Stimulated activated CD4-positive, alpha-beta T cell treated with anti-CD3 and anti-CD28 coated beads, Interleukin-1b, Interleukin-23, amount 100 ng/mL, for 24 hours (primary cell): ENCODE results near the gene ITPKA.

Experiments used
- DNase-seq, 4 experiments: peaks; one replicate each; pipeline ENCODE4 v3.0.0-alpha.2; 2020; ENCODE audit warnings: low read depth in 4 of 4, low spot score in 1 of 4

Gene ITPKA

GRCh38 chr15:41507820-41508290 lies 14.2 kb downstream of the ITPKA start:
- DNase-seq, result no peak

GRCh38 chr15:41510728-41511127 lies 17.1 kb downstream of the ITPKA start:
- DNase-seq, result no peak

- no peak for DNase-seq
Measured at GRCh38 chr15:41511331-41511898, 17.7 kb downstream of the ITPKA start.

- no peak for DNase-seq
Measured at GRCh38 chr15:41511899-41512369, 18.3 kb downstream of the ITPKA start.

- no peak for DNase-seq
Measured at GRCh38 chr15:41512512-41512939, 18.9 kb downstream of the ITPKA start.

GRCh38 chr15:41512940-41513505 lies 19.3 kb downstream of the ITPKA start:
- DNase-seq, result no peak

GRCh38 chr15:41513506-41514227 lies 20.0 kb downstream of the ITPKA start, which contains the start of gene LTK:
Gene LTK, minus strand, starts transcription at chr15:41513827. Its CDS starts 118 bp downstream, at chr15:41513709.
- no peak for DNase-seq

GRCh38 chr15:41517895-41518449 lies 24.3 kb downstream of the ITPKA start:
- DNase-seq, result no peak

GRCh38 chr15:41520636-41521035 lies 27.0 kb downstream of the ITPKA start:
- DNase-seq, result no peak

- no peak for DNase-seq
Measured at GRCh38 chr15:41521614-41522013, 27.9 kb downstream of the ITPKA start.

- no peak for DNase-seq
Measured at GRCh38 chr15:41523097-41523496, 29.4 kb downstream of the ITPKA start.

- DNase-seq, result no peak
Measured at GRCh38 chr15:41530363-41530956, 36.8 kb downstream of the ITPKA start.

- no peak for DNase-seq
Measured at GRCh38 chr15:41535544-41535943, 41.9 kb downstream of the ITPKA start.

GRCh38 chr15:41536866-41537265 lies 43.2 kb downstream of the ITPKA start:
- no peak for DNase-seq

GRCh38 chr15:41543521-41543870 lies 49.8 kb downstream of the ITPKA start:
- no peak for DNase-seq

- DNase-seq, result no peak
Measured at GRCh38 chr15:41544650-41545015, 51.0 kb downstream of the ITPKA start.

- DNase-seq, result no peak
Measured at GRCh38 chr15:41545218-41545617, 51.5 kb downstream of the ITPKA start.

- DNase-seq, result no peak
Measured at GRCh38 chr15:41546851-41547786, 53.4 kb downstream of the ITPKA start.

- no peak for DNase-seq
Measured at GRCh38 chr15:41550066-41550775, 56.5 kb downstream of the ITPKA start.
